Thyroid gland (tissue), 4 donors: ENCODE measurements around the gene LRP10. TPM values are rescaled to one million over a fixed set of nuclear protein-coding genes. Genes with fewer than 3 reads are reported as not detected.

Source experiments
- DNase-seq, 2 donors: peaks; one replicate each; pipeline ENCODE4 v3.0.0-alpha.2; 2019
- H3K27ac ChIP-seq, 3 donors: fragments of 200-600 bp; sonication (generic); 1 replicate in 2 of 3; 2 replicates in 1 of 3; pipeline ENCODE4 v1.5.1; 2016 to 2019; ENCODE audit warnings: mild to moderate bottlenecking in 1 of 3, moderate library complexity in 1 of 3
- H3K27me3 ChIP-seq: fragments of 200-600 bp; sonication (generic); one replicate; pipeline ENCODE4 v1.5.1; 2019
- H3K36me3 ChIP-seq, 2 donors: fragments of 200-600 bp; sonication (generic); one replicate each; pipeline ENCODE4 v1.5.1; 2016 to 2019
- H3K4me1 ChIP-seq, 2 donors: fragments of 200-600 bp; sonication (generic); one replicate each; pipeline ENCODE4 v1.5.1; 2017 to 2019
- H3K4me3 ChIP-seq, 3 donors: fragments of 200-600 bp; sonication (generic); replicated peaks in 1 of 3; 1 replicate in 2 of 3; 2 replicates in 1 of 3; pipeline ENCODE4 v1.5.1; 2016; ENCODE audit warnings: mild to moderate bottlenecking in 1 of 3
- H3K9me3 ChIP-seq: fragments of 200-600 bp; sonication (generic); one replicate; pipeline ENCODE4 v1.5.1; 2017
- CTCF ChIP-seq, 6 experiments: fragments of 200-600 bp in 3 of 6; fragments of 450-650 bp in 3 of 6; sonication (generic) in 3 of 6; IDR thresholded peaks; one replicate each; pipeline ENCODE4 v1.5.1; 2016 to 2019; ENCODE audit warnings: antibody characterized with exemption in 6 of 6, mild to moderate bottlenecking in 2 of 6, inconsistent platforms in 1 of 6, moderate library complexity in 1 of 6
- POLR2A ChIP-seq, 2 donors: fragments of 450-650 bp; IDR thresholded peaks; one replicate each; pipeline ENCODE4 v1.6.1; 2017; ENCODE audit warnings: antibody characterized with exemption in 2 of 2, mild to moderate bottlenecking in 2 of 2, moderate library complexity in 1 of 2
- WGBS, 2 donors: methylation state at CpG; one replicate each; pipeline ENCODE4 v1.1.5; 2017; 5-methylcytosine and 5-hydroxymethylcytosine counted together
- intact Hi-C: fragments of 100-400 bp; cut with DNase I; formaldehyde crosslinking; loops from one replicate; pipeline ENCODE4 v1.15.1; 2023
- total RNA-seq, 4 donors: library from RNA; depleted of rRNA; stranded (reverse); fragments of >200 nt; gene quantifications; one replicate each; pipeline ENCODE4 v1.2.3, GENCODE V29; 2016

LRP10 gene
- total RNA-seq, 4 donors from 2014 or later: 107 to 143 (median 121) TPM

- peak within 1 kb of the TSS in 2 of 3 donors; percentile 63 to 81 for H3K27ac ChIP-seq
- intact Hi-C loops: loop anchor here (10.0 kb wide), 1 partner anchor 55 kb away; no protein-coding TSS in a partner anchor
- H3K36me3 ChIP-seq: peaks cover 6 to 8% of the 10 kb centered on the region in 2 donors
- TF ChIP-seq POLR2A (IDR thresholded peaks at IDR 0.05) (peak in 1 of 2 donors; percentile 59), CTCF (IDR thresholded peaks at IDR 0.05) (no peak)
- WGBS, 2 donors: 0 to 1% methylated on average over 25 to 30 of the region's 41 CpGs
- no peaks in the 10 kb centered on the region for H3K9me3 ChIP-seq
- no peaks in the 10 kb centered on the region for H3K27me3 ChIP-seq
- H3K4me3 ChIP-seq: peak within 1 kb of the TSS; percentile 41 to 74 (median 66)
- DNase-seq: peak; percentile 88 to 90
- peaks cover 9 to 10% of the 10 kb centered on the region in 2 donors for H3K4me1 ChIP-seq
Observed at GRCh38 chr14:22829661-22830442, 41.7 kb upstream of the LRP10 start, which contains the start of gene MRPL52. Gene MRPL52, plus strand, starts transcription at chr14:22829887. Its CDS starts 26 bp downstream, at chr14:22829913.

GRCh38 chr14:22830443-22831010, 41.0 kb upstream of the LRP10 start:
- H3K27ac ChIP-seq: no peak overlapping the region

GRCh38 chr14:22835505-22835904, 36.0 kb upstream of the LRP10 start:
- Histone ChIP-seq H3K4me1 (peaks cover 16 to 24% of the 10 kb centered on the region in 2 donors), H3K9me3 (no peaks in the 10 kb centered on the region), H3K27me3 (no peaks in the 10 kb centered on the region), H3K36me3 (peaks cover 6 to 8% of the 10 kb centered on the region in 2 donors), H3K27ac (peak overlapping the region in 1 of 3 donors; percentile 8), H3K4me3 (no peak overlapping the region)
- TF ChIP-seq POLR2A (IDR thresholded peaks at IDR 0.05): no peak
- TF ChIP-seq CTCF (IDR thresholded peaks at IDR 0.05): no peak
- WGBS, 2 donors: 85 to 87% methylated on average over 3 of the region's 3 CpGs
- no peak for DNase-seq
- intact Hi-C loops: no loop called here

More at GRCh38 chr14:22830443-22831010, 41.0 kb upstream of the LRP10 start:
- intact Hi-C loops: no loop called here
- peaks cover 6 to 8% of the 10 kb centered on the region in 2 donors for H3K36me3 ChIP-seq
- 23 to 31% methylated on average over 3 of the region's 3 CpGs for WGBS, 2 donors
- no peaks in the 10 kb centered on the region for H3K9me3 ChIP-seq
- no peak for TF ChIP-seq CTCF (IDR thresholded peaks at IDR 0.05)
- no peaks in the 10 kb centered on the region for H3K27me3 ChIP-seq
- DNase-seq: no peak
- H3K4me3 ChIP-seq: peak overlapping the region in 2 of 3 donors; percentile 66 to 74
- peaks cover 8 to 9% of the 10 kb centered on the region in 2 donors for H3K4me1 ChIP-seq

- TF ChIP-seq CTCF (IDR thresholded peaks at IDR 0.05) (peak in 3 of 6 experiments; percentile 29 to 39 (median 37)), POLR2A (IDR thresholded peaks at IDR 0.05) (peak in 1 of 2 donors; percentile 86)
- intact Hi-C loops: no loop called here
- WGBS, 2 donors: 2 to 9% methylated on average over 32 to 36 of the region's 46 CpGs
Observed at GRCh38 chr14:22836301-22837113, 35.0 kb upstream of the LRP10 start, which contains the start of gene MMP14. Gene MMP14, plus strand, starts transcription at chr14:22836585. Its CDS starts 233 bp downstream, at chr14:22836818.

More at GRCh38 chr14:22836301-22837113, 35.0 kb upstream of the LRP10 start, which contains the start of gene MMP14:
- Histone ChIP-seq H3K4me3 (peak within 1 kb of the TSS; percentile 71 to 95 (median 83)), H3K27ac (peak within 1 kb of the TSS; percentile 80 to 97 (median 94)), H3K27me3 (no peaks in the 10 kb centered on the region), H3K36me3 (peaks cover 11% of the 10 kb centered on the region in 2 donors), H3K4me1 (peaks cover 15 to 20% of the 10 kb centered on the region in 2 donors), H3K9me3 (no peaks in the 10 kb centered on the region)
- peak; percentile 84 to 89 for DNase-seq
